Brain microvascular endothelial cell (primary cell): ENCODE data around the gene ARHGAP6.
"Not testable (repeated sequence)": the region's sequence is repeated elsewhere in the genome, so short reads cannot be mapped to it uniquely, and the experiment has no call there.

Source experiments
- DNase-seq: peaks from one replicate; pipeline ENCODE4 v3.0.0-alpha.2; 2020
- H3K27ac ChIP-seq: fragments of 250-450 bp; sonication (Bioruptor Pico); 2 replicates; pipeline ENCODE4 v1.5.1; 2020; ENCODE audit warnings: mild to moderate bottlenecking, moderate library complexity
- H3K27me3 ChIP-seq: fragments of 250-450 bp; sonication (Bioruptor Pico); replicated peaks from 2 replicates; pipeline ENCODE4 v1.5.1; 2020; ENCODE audit warnings: mild to moderate bottlenecking
- H3K36me3 ChIP-seq: fragments of 250-450 bp; sonication (Bioruptor Pico); replicated peaks from 2 replicates; pipeline ENCODE4 v1.5.1; 2020; ENCODE audit warnings: mild to moderate bottlenecking
- H3K4me3 ChIP-seq: 2 replicates; pipeline ENCODE4 v1.5.1; 2011; ENCODE audit warnings: low read depth, mild to moderate bottlenecking, control low read depth, low read length, moderate library complexity
- in situ Hi-C: cut with HindIII; loops from 2 replicates; pipeline ENCODE4 v1.10.0; 2017; ENCODE audit warnings: low sequenced_read_pairs, low pct_ligation_motif_present
- TF ChIP-seq, protein P1 (sequence below): IDR thresholded peaks from 2 replicates; pipeline ENCODE4 v1.5.1; 2011; ENCODE audit warnings: low read depth, mild to moderate bottlenecking, moderate library complexity, low read length, control low read depth, inconsistent platforms; ENCODE audit errors: missing control alignments

The ARHGAP6 gene

DNA sequence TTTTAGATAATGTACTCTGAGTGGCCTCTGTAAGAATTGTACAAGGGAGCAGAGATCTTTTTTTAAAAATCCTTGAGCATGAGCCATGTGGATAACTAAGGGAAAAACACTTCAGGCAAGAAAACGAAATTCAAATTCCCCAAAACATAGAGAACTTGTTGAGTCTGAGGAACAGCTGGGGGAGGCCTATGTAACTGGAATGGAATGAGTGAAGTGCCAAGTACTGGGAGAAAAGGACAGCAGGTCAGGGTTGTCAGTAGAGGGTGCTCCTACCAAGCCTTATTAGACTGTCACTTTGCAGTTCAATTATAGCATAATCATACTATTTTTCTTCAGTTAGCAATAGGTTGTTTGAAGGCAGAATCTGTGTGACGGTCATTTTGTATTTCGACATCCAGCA, 135.1 kb downstream of the ARHGAP6 start:
- H3K4me3 ChIP-seq: no peak overlapping the region
- DNase-seq: no peak
- H3K36me3 ChIP-seq: no peaks in the 10 kb centered on the region
- TF ChIP-seq, protein P1, sequence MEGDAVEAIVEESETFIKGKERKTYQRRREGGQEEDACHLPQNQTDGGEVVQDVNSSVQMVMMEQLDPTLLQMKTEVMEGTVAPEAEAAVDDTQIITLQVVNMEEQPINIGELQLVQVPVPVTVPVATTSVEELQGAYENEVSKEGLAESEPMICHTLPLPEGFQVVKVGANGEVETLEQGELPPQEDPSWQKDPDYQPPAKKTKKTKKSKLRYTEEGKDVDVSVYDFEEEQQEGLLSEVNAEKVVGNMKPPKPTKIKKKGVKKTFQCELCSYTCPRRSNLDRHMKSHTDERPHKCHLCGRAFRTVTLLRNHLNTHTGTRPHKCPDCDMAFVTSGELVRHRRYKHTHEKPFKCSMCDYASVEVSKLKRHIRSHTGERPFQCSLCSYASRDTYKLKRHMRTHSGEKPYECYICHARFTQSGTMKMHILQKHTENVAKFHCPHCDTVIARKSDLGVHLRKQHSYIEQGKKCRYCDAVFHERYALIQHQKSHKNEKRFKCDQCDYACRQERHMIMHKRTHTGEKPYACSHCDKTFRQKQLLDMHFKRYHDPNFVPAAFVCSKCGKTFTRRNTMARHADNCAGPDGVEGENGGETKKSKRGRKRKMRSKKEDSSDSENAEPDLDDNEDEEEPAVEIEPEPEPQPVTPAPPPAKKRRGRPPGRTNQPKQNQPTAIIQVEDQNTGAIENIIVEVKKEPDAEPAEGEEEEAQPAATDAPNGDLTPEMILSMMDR: no peak
- H3K27ac ChIP-seq: no peak overlapping the region
- no peaks in the 10 kb centered on the region for H3K27me3 ChIP-seq
- in situ Hi-C loops: no loop called here

DNA sequence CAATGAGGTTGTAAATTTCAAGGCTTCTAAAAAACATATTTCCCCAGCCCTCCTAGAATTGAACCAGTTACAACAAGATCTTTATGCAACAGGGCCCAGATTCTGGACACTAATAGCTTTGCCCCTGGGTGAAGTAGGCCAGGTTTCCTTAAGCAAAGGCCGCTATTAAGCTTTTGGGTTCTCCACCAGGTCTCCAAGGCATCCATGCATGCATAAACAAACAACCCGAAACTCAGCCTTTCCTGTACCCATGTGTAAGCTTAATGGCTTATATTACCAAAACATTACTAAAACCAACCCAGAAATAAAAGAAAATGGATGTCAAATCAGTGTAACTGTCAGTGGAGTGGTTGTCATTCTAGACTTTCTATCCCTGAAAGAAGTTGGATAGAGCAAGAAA, 137.1 kb downstream of the ARHGAP6 start:
- Histone ChIP-seq H3K36me3 (no peaks in the 10 kb centered on the region), H3K4me3 (no peak overlapping the region), H3K27me3 (no peaks in the 10 kb centered on the region), H3K27ac (no peak overlapping the region)
- in situ Hi-C loops: no loop called here
- DNase-seq: no peak
- TF ChIP-seq, protein P1: no peak

DNA sequence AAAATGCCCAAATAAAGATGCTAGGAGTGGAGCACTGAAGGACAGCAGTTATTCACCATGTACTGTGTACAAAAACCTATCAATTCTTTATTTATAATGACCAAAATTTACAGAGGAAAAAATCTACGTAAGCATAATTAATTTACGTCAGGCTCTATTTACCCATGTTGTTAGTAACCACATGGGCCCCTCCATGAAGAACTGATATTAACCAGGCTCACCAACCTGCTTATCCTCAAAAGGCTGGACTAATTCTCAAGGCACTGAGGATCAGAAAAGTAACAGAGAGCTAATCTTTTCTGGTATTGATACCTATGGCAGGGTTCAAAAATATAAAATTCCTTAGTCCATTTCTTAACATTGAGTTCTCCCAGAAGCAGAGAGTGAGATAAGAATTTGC, 140.0 kb downstream of the ARHGAP6 start:
- in situ Hi-C loops: no loop called here

DNA sequence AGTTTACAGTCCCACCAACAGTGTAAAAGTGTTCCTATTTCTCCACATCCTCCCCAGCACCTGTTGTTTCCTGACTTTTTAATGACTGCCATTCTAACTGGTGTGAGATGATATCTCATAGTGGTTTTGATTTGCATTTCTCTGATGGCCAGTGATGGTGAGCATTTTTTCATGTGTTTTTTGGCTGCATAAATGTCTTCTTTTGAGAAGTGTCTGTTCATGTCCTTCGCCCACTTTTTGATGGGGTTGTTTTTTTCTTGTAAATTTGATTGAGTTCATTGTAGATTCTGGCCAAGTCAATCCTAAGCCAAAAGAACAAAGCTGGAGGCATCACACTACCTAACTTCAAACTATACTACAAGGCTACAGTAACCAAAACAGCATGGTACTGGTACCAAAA, 146.5 kb downstream of the ARHGAP6 start:
- H3K27ac ChIP-seq, H3K36me3 ChIP-seq, H3K4me3 ChIP-seq, DNase-seq, H3K27me3 ChIP-seq, in situ Hi-C loops: not testable (repeated sequence)

More for the DNA sequence above, 140.0 kb downstream of the ARHGAP6 start:
- no peaks in the 10 kb centered on the region for H3K27me3 ChIP-seq
- no peak overlapping the region for H3K4me3 ChIP-seq
- H3K27ac ChIP-seq: no peak overlapping the region
- TF ChIP-seq, protein P1: no peak
- no peak for DNase-seq
- no peaks in the 10 kb centered on the region for H3K36me3 ChIP-seq

DNA sequence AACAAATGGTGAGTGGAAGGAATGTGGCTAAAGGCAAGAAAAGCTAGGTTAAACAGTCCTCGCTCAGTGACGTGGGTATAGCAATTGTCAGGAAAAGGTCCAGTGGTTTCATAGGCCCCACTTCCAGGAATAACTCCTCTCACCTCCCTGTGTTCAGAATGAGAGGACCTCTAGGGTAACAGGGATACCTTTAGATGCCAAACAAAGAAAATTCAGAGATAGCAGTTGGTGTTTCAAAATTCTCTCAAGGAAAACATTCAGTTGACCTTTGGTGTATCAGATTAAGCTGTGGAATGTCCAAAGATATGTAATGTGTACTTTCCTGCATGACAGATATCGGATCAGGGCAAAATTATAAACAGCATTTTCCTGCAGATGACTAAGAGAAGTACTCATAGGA, 155.9 kb downstream of the ARHGAP6 start:
- DNase-seq: peak; percentile 37
- no peak overlapping the region for H3K4me3 ChIP-seq
- no peaks in the 10 kb centered on the region for H3K27me3 ChIP-seq
- H3K36me3 ChIP-seq: no peaks in the 10 kb centered on the region
- in situ Hi-C loops: no loop called here
- TF ChIP-seq, protein P1: no peak
- H3K27ac ChIP-seq: peak overlapping the region; percentile 65

DNA sequence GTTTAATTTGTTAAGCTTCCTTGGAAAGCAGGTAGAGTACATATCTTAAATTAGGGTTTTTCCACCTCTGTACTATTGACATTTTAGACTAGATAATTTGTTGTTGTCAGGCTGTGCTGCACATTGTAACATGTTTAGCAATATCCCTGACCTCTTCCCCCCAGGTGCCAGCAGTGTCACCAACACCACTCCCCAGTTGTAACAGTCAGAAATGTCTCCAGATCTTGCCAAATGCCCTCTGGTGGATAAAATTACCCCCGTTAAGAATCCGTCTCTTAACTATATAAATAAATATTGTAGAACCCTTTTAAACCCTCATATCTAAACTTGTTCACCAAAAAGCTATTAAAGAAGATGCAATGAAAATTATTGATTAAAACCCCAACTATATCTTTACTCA, 161.5 kb downstream of the ARHGAP6 start:
- no peak for DNase-seq
- TF ChIP-seq, protein P1: peak; percentile 9
- Histone ChIP-seq H3K4me3 (no peak overlapping the region), H3K27me3 (no peaks in the 10 kb centered on the region), H3K27ac (no peak overlapping the region), H3K36me3 (no peaks in the 10 kb centered on the region)
- in situ Hi-C loops: no loop called here
